Lower leg skin (tissue), 3 donors: ENCODE data around the gene CCL27.

Experiments
- POLR2A ChIP-seq, 2 donors: fragments of 450-650 bp; IDR thresholded peaks; one replicate each; pipeline ENCODE4 v1.6.1; 2016 to 2017; ENCODE audit warnings: antibody characterized with exemption in 2 of 2, mild to moderate bottlenecking in 1 of 2, moderate library complexity in 1 of 2
- TF ChIP-seq, protein P1 (sequence below), 3 donors: fragments of 450-650 bp; IDR thresholded peaks; one replicate each; pipeline ENCODE4 v1.5.1; 2016; ENCODE audit warnings: antibody characterized with exemption in 3 of 3, mild to moderate bottlenecking in 3 of 3, moderate library complexity in 2 of 3

DNA sequence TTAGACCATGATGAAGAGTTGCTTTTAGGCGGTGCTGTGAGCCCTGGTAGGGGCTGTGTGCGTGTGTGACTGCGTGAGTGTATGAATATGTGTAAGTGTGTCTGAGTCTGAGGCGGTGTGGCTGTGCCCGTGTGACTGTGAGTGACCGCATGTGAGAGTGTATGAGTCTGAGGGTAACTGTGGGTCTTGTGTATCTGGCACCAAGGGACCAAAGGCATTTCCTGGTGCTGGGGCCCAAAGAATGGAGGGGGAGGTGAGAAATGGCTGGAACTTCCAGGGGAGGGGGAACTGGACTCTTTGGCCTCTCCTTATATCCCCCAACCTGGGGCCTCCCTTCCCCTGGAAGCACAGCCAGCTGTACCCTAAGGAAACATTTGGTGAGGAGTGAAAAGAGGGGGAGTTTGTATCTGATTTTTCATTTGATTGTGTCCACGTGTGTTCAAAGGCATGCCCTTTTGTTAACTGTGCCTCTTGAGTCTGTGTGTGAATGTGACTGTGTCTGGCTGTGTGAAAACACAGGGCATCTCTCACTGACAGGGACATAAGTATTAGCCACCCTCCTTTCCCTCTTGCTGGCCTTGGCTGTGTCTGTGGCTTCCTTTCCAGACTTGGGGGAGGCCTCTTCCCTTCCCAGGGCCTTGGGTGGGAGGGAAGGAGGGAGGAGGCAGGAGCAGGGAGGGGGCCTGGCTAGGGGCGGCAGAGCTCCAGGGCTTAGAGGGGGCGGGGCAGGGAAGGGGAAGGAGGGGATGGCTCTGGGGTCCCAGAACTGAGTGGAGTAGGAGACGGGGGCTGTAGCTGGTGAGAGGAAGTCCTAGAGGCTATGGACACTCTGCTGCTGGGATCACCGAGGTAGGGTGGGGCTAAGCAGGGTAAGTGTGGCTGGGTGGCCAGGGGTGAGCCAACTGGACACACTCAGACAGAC is 9.0 kb downstream of the CCL27 start:
- TF ChIP-seq, protein P1, sequence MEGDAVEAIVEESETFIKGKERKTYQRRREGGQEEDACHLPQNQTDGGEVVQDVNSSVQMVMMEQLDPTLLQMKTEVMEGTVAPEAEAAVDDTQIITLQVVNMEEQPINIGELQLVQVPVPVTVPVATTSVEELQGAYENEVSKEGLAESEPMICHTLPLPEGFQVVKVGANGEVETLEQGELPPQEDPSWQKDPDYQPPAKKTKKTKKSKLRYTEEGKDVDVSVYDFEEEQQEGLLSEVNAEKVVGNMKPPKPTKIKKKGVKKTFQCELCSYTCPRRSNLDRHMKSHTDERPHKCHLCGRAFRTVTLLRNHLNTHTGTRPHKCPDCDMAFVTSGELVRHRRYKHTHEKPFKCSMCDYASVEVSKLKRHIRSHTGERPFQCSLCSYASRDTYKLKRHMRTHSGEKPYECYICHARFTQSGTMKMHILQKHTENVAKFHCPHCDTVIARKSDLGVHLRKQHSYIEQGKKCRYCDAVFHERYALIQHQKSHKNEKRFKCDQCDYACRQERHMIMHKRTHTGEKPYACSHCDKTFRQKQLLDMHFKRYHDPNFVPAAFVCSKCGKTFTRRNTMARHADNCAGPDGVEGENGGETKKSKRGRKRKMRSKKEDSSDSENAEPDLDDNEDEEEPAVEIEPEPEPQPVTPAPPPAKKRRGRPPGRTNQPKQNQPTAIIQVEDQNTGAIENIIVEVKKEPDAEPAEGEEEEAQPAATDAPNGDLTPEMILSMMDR (IDR thresholded peaks at IDR 0.05): no peak
- TF ChIP-seq POLR2A (IDR thresholded peaks at IDR 0.05): no peak
